H1 (cell line): Measurements from ENCODE around the gene GSG1L. TPM values are rescaled to one million over a fixed set of nuclear protein-coding genes. Genes with fewer than 3 reads are reported as not detected.

Experiments used
- CTCF ChIA-PET: fragments of 300-600 bp; sonication (Branson Sonifier 250); formaldehyde crosslinking; loops from one replicate; lab custom pipeline; 2021; ENCODE audit not compliant: partially characterized antibody; lab: Charles Lee
- POLR2A ChIA-PET: fragments of 300-600 bp; sonication (Branson Sonifier 250); formaldehyde crosslinking; loops from one replicate; lab custom pipeline; 2021; ENCODE audit warnings: inconsistent platforms; ENCODE audit not compliant: partially characterized antibody; lab: Charles Lee
- DNase-seq, 2 experiments: peaks; one replicate each; pipeline versions ENCODE4 v3.0.0 to v3.0.0-alpha.2; 2010 to 2022; ENCODE audit warnings: low spot score in 2 of 2, low read depth in 1 of 2, mixed read lengths in 1 of 2
- FAIRE-seq: peaks from 2 replicates; lab custom pipeline; 2011; peaks lifted over from hg19 to GRCh38; lab: Jason Lieb, UNC
- H2AFZ ChIP-seq: 2 replicates; pipeline ENCODE4 v1.8.1; 2012; ENCODE audit warnings: low read length, inconsistent platforms
- H2AK5ac ChIP-seq: 2 replicates; pipeline ENCODE4 v1.6.1; 2013; ENCODE audit warnings: low read depth, low read length
- H2BK120ac ChIP-seq: replicated peaks from 2 replicates; pipeline ENCODE3; 2013; ENCODE audit warnings: low read depth, low read length, inconsistent platforms
- H2BK12ac ChIP-seq: 2 replicates; pipeline ENCODE4 v1.6.1; 2013; ENCODE audit warnings: low read depth, low read length
- H2BK15ac ChIP-seq: 2 replicates; pipeline ENCODE4 v1.6.1; 2013; ENCODE audit warnings: low read length
- H2BK20ac ChIP-seq: 2 replicates; pipeline ENCODE4 v1.6.1; 2013; ENCODE audit warnings: low read length
- H2BK5ac ChIP-seq: 2 replicates; pipeline ENCODE4 v1.6.1; 2013; ENCODE audit warnings: low read depth, low read length
- H3K14ac ChIP-seq: 2 replicates; pipeline ENCODE4 v1.6.1; 2013; ENCODE audit warnings: inconsistent platforms; ENCODE audit not compliant: insufficient read length
- H3K18ac ChIP-seq: 2 replicates; pipeline ENCODE4 v1.6.1; 2013; ENCODE audit warnings: low read length; ENCODE audit errors: extremely low read depth
- H3K23ac ChIP-seq: 2 replicates; pipeline ENCODE4 v1.6.1; 2013; ENCODE audit warnings: inconsistent platforms; ENCODE audit not compliant: insufficient read length
- H3K23me2 ChIP-seq: 2 replicates; pipeline ENCODE4 v1.6.1; 2013; ENCODE audit warnings: low read depth, low read length
- H3K27ac ChIP-seq: 2 replicates; pipeline ENCODE4 v1.6.1; 2011; ENCODE audit warnings: low read depth, low read length, inconsistent platforms
- H3K27me3 ChIP-seq, 4 experiments: replicated peaks in 1 of 4; 1 replicate in 1 of 4; 2 replicates in 3 of 4; pipeline versions ENCODE4 v1.6.1 to v1.8.1; 2011 to 2013; ENCODE audit warnings: low read length in 3 of 4, mild to moderate bottlenecking in 3 of 4, inconsistent platforms in 2 of 4, mixed read lengths in 2 of 4, moderate library complexity in 1 of 4; ENCODE audit not compliant: control insufficient read depth in 3 of 4, insufficient read depth in 3 of 4; ENCODE audit errors: extremely low read depth in 1 of 4
- H3K36me3 ChIP-seq, 4 experiments: 2 replicates each; pipeline versions ENCODE4 v1.6.1 to v1.8.1; 2011 to 2013; ENCODE audit warnings: mild to moderate bottlenecking in 4 of 4, low read length in 3 of 4, moderate library complexity in 2 of 4, control low read depth in 1 of 4, inconsistent platforms in 1 of 4; ENCODE audit not compliant: insufficient read depth in 4 of 4, control insufficient read depth in 2 of 4
- H3K4ac ChIP-seq: replicated peaks from 2 replicates; pipeline ENCODE3; 2013; ENCODE audit warnings: low read length, low read depth, mixed read lengths, inconsistent platforms; ENCODE audit not compliant: insufficient read length
- H3K4me1 ChIP-seq, 4 experiments: replicated peaks in 1 of 4; 1 replicate in 1 of 4; 2 replicates in 3 of 4; pipeline versions ENCODE4 v1.6.1 to v1.8.1; 2011 to 2013; ENCODE audit warnings: low read length in 3 of 4, inconsistent platforms in 2 of 4, mixed read lengths in 1 of 4; ENCODE audit not compliant: insufficient read depth in 4 of 4, control insufficient read depth in 3 of 4
- H3K4me2 ChIP-seq, 2 experiments: 2 replicates each; pipeline versions ENCODE4 v1.6.1 to v1.8.1; 2011 to 2013; ENCODE audit warnings: low read depth in 2 of 2, low read length in 2 of 2, control low read depth in 1 of 2, inconsistent platforms in 1 of 2, mild to moderate bottlenecking in 1 of 2; ENCODE audit not compliant: insufficient read depth in 1 of 2
- H3K4me3 ChIP-seq, 4 experiments: fragments of 200-600, 300-600 bp in 1 of 4; sonication (generic), shearing (Covaris generic), sonication (Bioruptor Twin) in 1 of 4; 2 replicates each; pipeline versions ENCODE4 v1.5.1 to v1.8.1; 2011 to 2016; ENCODE audit warnings: low read length in 4 of 4, low read depth in 3 of 4, control low read depth in 2 of 4, inconsistent platforms in 2 of 4, mild to moderate bottlenecking in 2 of 4, mixed read lengths in 1 of 4, moderate library complexity in 1 of 4; ENCODE audit not compliant: insufficient read depth in 2 of 4; ENCODE audit errors: extremely low read depth in 1 of 4
- H3K56ac ChIP-seq: replicated peaks from 2 replicates; pipeline ENCODE3; 2013; ENCODE audit warnings: low read depth, mild to moderate bottlenecking, mixed read lengths, low read length, inconsistent platforms; ENCODE audit not compliant: insufficient read length
- H3K79me1 ChIP-seq: 2 replicates; pipeline ENCODE4 v1.6.1; 2013; ENCODE audit warnings: low read depth, low read length, control low read depth
- H3K79me2 ChIP-seq, 2 experiments: 2 replicates each; pipeline versions ENCODE4 v1.6.1 to v1.8.1; 2012 to 2013; ENCODE audit warnings: low read length in 2 of 2, mild to moderate bottlenecking in 2 of 2, inconsistent platforms in 1 of 2; ENCODE audit not compliant: insufficient read depth in 2 of 2, control insufficient read depth in 1 of 2
- H3K9ac ChIP-seq, 4 experiments: replicated peaks in 1 of 4; 1 replicate in 1 of 4; 2 replicates in 3 of 4; pipeline versions ENCODE4 v1.6.1 to v1.8.1; 2011 to 2013; ENCODE audit warnings: low read depth in 3 of 4, low read length in 3 of 4, control low read depth in 2 of 4, mild to moderate bottlenecking in 2 of 4, moderate library complexity in 2 of 4, inconsistent platforms in 1 of 4; ENCODE audit errors: extremely low read depth in 1 of 4
- H3K9me3 ChIP-seq, 2 experiments: 2 replicates each; pipeline versions ENCODE4 v1.6.1 to v1.8.1; 2012 to 2013; ENCODE audit warnings: mild to moderate bottlenecking in 2 of 2, moderate library complexity in 2 of 2, control low read depth in 1 of 2, inconsistent platforms in 1 of 2, low read depth in 1 of 2, low read length in 1 of 2, mixed read lengths in 1 of 2; ENCODE audit not compliant: insufficient read depth in 2 of 2
- H4K20me1 ChIP-seq, 2 experiments: replicated peaks in 1 of 2; 2 replicates each; pipeline versions ENCODE3 to v1.8.1; 2011 to 2013; ENCODE audit warnings: inconsistent platforms in 2 of 2, low read length in 2 of 2, mild to moderate bottlenecking in 1 of 2; ENCODE audit not compliant: insufficient read depth in 2 of 2, control insufficient read depth in 1 of 2
- H4K5ac ChIP-seq: 2 replicates; pipeline ENCODE4 v1.6.1; 2013; ENCODE audit warnings: low read length, low read depth, mixed read lengths, inconsistent platforms; ENCODE audit not compliant: insufficient read length
- H4K8ac ChIP-seq: 2 replicates; pipeline ENCODE4 v1.8.0; 2013; ENCODE audit warnings: mild to moderate bottlenecking, moderate library complexity, low read length, inconsistent platforms; ENCODE audit not compliant: insufficient read depth; ENCODE audit errors: extremely low read depth
- H4K91ac ChIP-seq: replicated peaks from 2 replicates; pipeline ENCODE3; 2013; ENCODE audit warnings: low read length, mixed read lengths, inconsistent platforms; ENCODE audit not compliant: insufficient read length
- CREB1 ChIP-seq: IDR thresholded peaks from 2 replicates; pipeline ENCODE4 v1.6.1; 2012; ENCODE audit warnings: inconsistent platforms
- WGBS, 2 experiments: shearing (Covaris generic) in 1 of 2; methylation state at CpG; one replicate each; pipeline versions ENCODE4 v1.1.6 to v1.1.7; 2013 to 2015; ENCODE audit warnings: low lambda C conversion rate in 2 of 2, mixed read lengths in 2 of 2, inconsistent platforms in 1 of 2, low coverage in 1 of 2, missing lambda C conversion rate in 1 of 2; ENCODE audit not compliant: insufficient replicate concordance in 2 of 2, insufficient coverage in 1 of 2, insufficient read length in 1 of 2; ENCODE audit errors: extremely low coverage in 1 of 2, missing lambda C conversion rate in 1 of 2; 5-methylcytosine and 5-hydroxymethylcytosine counted together
- polyA plus RNA-seq, 7 experiments: library from polyadenylated mRNA; depleted of rRNA in 3 of 7; stranded (reverse) in 5 of 7; unstranded in 2 of 7; fragments of >200 nt in 5 of 7; fragments of 200-250 nt in 2 of 7; gene quantifications; 1 replicate in 5 of 7; 2 replicates in 1 of 7; 4 replicates in 1 of 7; pipeline versions ENCODE4 v1.2.1 to v1.2.3, GENCODE V29; 2011 to 2013; ENCODE audit warnings: missing spikeins in 2 of 7, mixed read lengths in 2 of 7
- total RNA-seq: library from RNA; stranded (reverse); fragmentation: NEBNext Ultra II Directional; extraction: Animal tissue kit (Norgen Biotek cat#: 25700); gene quantifications from 2 replicates; pipeline ENCODE4 v1.2.1, GENCODE V29; 2021

The GSG1L gene
- total and polyA plus RNA-seq, 2 of the 8 experiments (the other 6 are each of a cell fraction or from before 2014, with no cell fraction given) = 0.71 to 1.1 TPM

DNA sequence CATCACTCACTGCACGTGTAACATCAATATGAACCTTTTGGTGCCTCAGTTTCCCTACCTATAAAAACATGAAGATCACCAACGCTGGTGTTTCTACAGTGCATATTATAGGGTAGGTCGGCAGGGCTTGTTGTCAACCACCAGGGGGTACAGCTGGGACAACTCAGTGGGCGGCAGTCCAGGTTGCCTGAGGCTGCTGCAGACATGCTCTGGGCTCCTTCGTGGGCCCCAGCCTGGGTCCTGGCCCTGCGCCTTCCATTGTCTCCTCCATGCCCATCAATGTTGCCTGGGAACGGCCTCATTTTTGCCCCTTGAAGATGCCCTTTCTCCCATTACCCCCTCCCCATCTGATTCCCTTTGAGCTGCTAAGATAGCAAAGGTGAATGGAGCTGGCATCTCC lies 89.8 kb downstream of the GSG1L start:
- no peak overlapping the region for H3K4ac ChIP-seq
- TF ChIP-seq CREB1 = no peak

More for the DNA sequence above, 89.8 kb downstream of the GSG1L start:
- H2BK15ac ChIP-seq = no peak overlapping the region
- H3K14ac ChIP-seq = no peak overlapping the region
- no peaks in the 10 kb centered on the region for H3K36me3 ChIP-seq
- CTCF ChIA-PET = interaction anchor here (0.6 to 5.3 kb wide), 15 partner anchors 8 to 563 kb away, joined by 3 to 77 read pairs (median 9); no protein-coding TSS in a partner anchor
- H4K8ac ChIP-seq = no peak overlapping the region
- H4K5ac ChIP-seq = no peak overlapping the region
- H3K56ac ChIP-seq = no peak overlapping the region
- H2BK20ac ChIP-seq = no peak overlapping the region
- H2AK5ac ChIP-seq = no peak overlapping the region
- H3K79me2 ChIP-seq = no peaks in the 10 kb centered on the region
- FAIRE-seq = no peak
- no peak for DNase-seq
- H3K23me2 ChIP-seq = no peaks in the 10 kb centered on the region
- no peak overlapping the region for H2BK5ac ChIP-seq
- H3K4me3 ChIP-seq = no peak overlapping the region
- POLR2A ChIA-PET = no interaction called here
- no peak overlapping the region for H3K23ac ChIP-seq
- no peaks in the 10 kb centered on the region for H3K4me1 ChIP-seq
- H2BK12ac ChIP-seq = no peak overlapping the region
- H3K9ac ChIP-seq = no peak overlapping the region
- no peak overlapping the region for H3K27ac ChIP-seq
- H4K20me1 ChIP-seq = no peaks in the 10 kb centered on the region
- WGBS, 2 experiments = 82% methylated on average over 7 of the region's 7 CpGs; no CpG with 5 or more reads in 1 of the 2 experiments
- no peaks in the 10 kb centered on the region for H3K79me1 ChIP-seq
- H2BK120ac ChIP-seq = no peak overlapping the region
- no peak overlapping the region for H3K4me2 ChIP-seq
- no peak overlapping the region for H2AFZ ChIP-seq
- H3K18ac ChIP-seq = no peak overlapping the region
- no peaks in the 10 kb centered on the region for H3K9me3 ChIP-seq
- no peaks in the 10 kb centered on the region; a peak in 1 of 7 replicates for H3K27me3 ChIP-seq
- no peak overlapping the region for H4K91ac ChIP-seq
